Natural killer cell (primary cell): ENCODE measurements around the gene FAM120A. TPM values are rescaled to one million over a fixed set of nuclear protein-coding genes. Genes with fewer than 3 reads are reported as not detected.

Experiments used
- ATAC-seq, 3 donors: fragments of 150-1000 bp in 2 of 3; fragments of 200-7000 bp in 1 of 3; cut with Tn5 transposase; 1 replicate in 1 of 3; 2 replicates in 2 of 3; pipeline ENCODE4 v1.10.0; 2021; ENCODE audit warnings: mild to moderate bottlenecking in 2 of 3, moderate library complexity in 2 of 3
- DNase-seq, 2 donors: peaks; one replicate each; pipeline versions ENCODE4 v3.0.0 to v3.0.0-alpha.2; 2013 to 2021; ENCODE audit warnings: mixed read lengths in 1 of 2
- H3K27ac ChIP-seq: one replicate; pipeline ENCODE4 v1.5.1; 2013; ENCODE audit warnings: mild to moderate bottlenecking, low read length
- H3K27me3 ChIP-seq: one replicate; pipeline ENCODE4 v1.6.1; 2013; ENCODE audit warnings: low read length; ENCODE audit not compliant: control insufficient read depth, insufficient read depth
- H3K36me3 ChIP-seq: one replicate; pipeline ENCODE4 v1.6.1; 2013; ENCODE audit warnings: low read length; ENCODE audit not compliant: control insufficient read depth, insufficient read depth
- H3K4me1 ChIP-seq: one replicate; pipeline ENCODE4 v1.6.1; 2013; ENCODE audit warnings: low read length; ENCODE audit not compliant: control insufficient read depth, insufficient read depth
- H3K4me3 ChIP-seq: one replicate; pipeline ENCODE4 v1.5.1; 2013; ENCODE audit warnings: low read length
- H3K9me3 ChIP-seq: one replicate; pipeline ENCODE4 v1.6.1; 2013; ENCODE audit warnings: low read length; ENCODE audit not compliant: control insufficient read depth, insufficient read depth
- H3K27ac Mint-ChIP-seq, 2 donors: one replicate each; pipeline ENCODE4 v1.8.0; 2022; ENCODE audit warnings: mild to moderate bottlenecking in 2 of 2, mixed read lengths in 2 of 2, moderate library complexity in 1 of 2
- H3K27me3 Mint-ChIP-seq, 2 donors: one replicate each; pipeline ENCODE4 v1.8.0; 2022; ENCODE audit warnings: low read depth in 2 of 2, mixed read lengths in 2 of 2
- H3K36me3 Mint-ChIP-seq: one replicate; pipeline ENCODE4 v1.8.0; 2022; ENCODE audit warnings: mixed read lengths
- H3K4me1 Mint-ChIP-seq, 2 donors: one replicate each; pipeline ENCODE4 v1.8.0; 2022; ENCODE audit warnings: mixed read lengths in 2 of 2
- H3K4me3 Mint-ChIP-seq: one replicate; pipeline ENCODE4 v1.8.0; 2022; ENCODE audit warnings: mild to moderate bottlenecking, moderate library complexity, mixed read lengths
- H3K9me3 Mint-ChIP-seq, 2 donors: one replicate each; pipeline ENCODE4 v1.8.0; 2022; ENCODE audit warnings: mixed read lengths in 2 of 2
- CTCF ChIP-seq: fragments of 200-600 bp; IDR thresholded peaks from one replicate; pipeline ENCODE4 v1.8.0; 2022; ENCODE audit warnings: antibody characterized with exemption
- WGBS: methylation state at CpG from one replicate; pipeline ENCODE4 v1.1.7; 2013; ENCODE audit warnings: missing lambda C conversion rate; ENCODE audit not compliant: insufficient coverage; 5-methylcytosine and 5-hydroxymethylcytosine counted together
- intact Hi-C: fragments of 100-400 bp; cut with micrococcal nuclease; formaldehyde crosslinking; loops from one replicate; pipeline ENCODE4 v1.14.2; 2022
- total RNA-seq, 4 donors: library from RNA; stranded (reverse); fragments of 120-200 nt in 1 of 4; gene quantifications; one replicate each; pipeline versions ENCODE4 v1.2.3 to v1.2.4, GENCODE V29; 2013 to 2022

Gene FAM120A
- total RNA-seq, 3 donors from 2014 or later (not counting 1 experiment from before 2014, with no cell fraction given) = 87.7 to 96.1 (median 91.5) TPM

- no peak for TF ChIP-seq CTCF
- Mint-ChIP-seq H3K36me3 (no peaks in the 10 kb centered on the region), H3K27me3 (no peaks in the 10 kb centered on the region), H3K27ac (no peak overlapping the region), H3K4me1 (peaks cover 31 to 72% of the 10 kb centered on the region in 2 donors), H3K4me3 (no peak overlapping the region), H3K9me3 (no peaks in the 10 kb centered on the region)
- no peak for ATAC-seq
- Histone ChIP-seq H3K27ac (no peak overlapping the region), H3K9me3 (no peaks in the 10 kb centered on the region), H3K4me3 (no peak overlapping the region), H3K27me3 (no peaks in the 10 kb centered on the region), H3K4me1 (peaks cover 32% of the 10 kb centered on the region), H3K36me3 (no peaks in the 10 kb centered on the region)
- WGBS = over 99% methylated on average over 5 of the region's 5 CpGs
- intact Hi-C loops = no loop called here
- no peak for DNase-seq
These were observed 144.0 kb downstream of the FAM120A start for GRCh38 chr9:93595461-93595860.

GRCh38 chr9:93595861-93596365, 144.4 kb downstream of the FAM120A start:
- Histone ChIP-seq H3K36me3 (no peaks in the 10 kb centered on the region), H3K27me3 (no peaks in the 10 kb centered on the region), H3K27ac (no peak overlapping the region), H3K4me1 (peaks cover 35% of the 10 kb centered on the region), H3K9me3 (no peaks in the 10 kb centered on the region), H3K4me3 (no peak overlapping the region)
- no peaks in the 10 kb centered on the region for H3K9me3 Mint-ChIP-seq
- no peak for DNase-seq
- ATAC-seq = no peak
- no peak overlapping the region for H3K27ac Mint-ChIP-seq
- intact Hi-C loops = no loop called here
- no peak overlapping the region for H3K4me3 Mint-ChIP-seq
- H3K36me3 Mint-ChIP-seq = no peaks in the 10 kb centered on the region
- no peak for TF ChIP-seq CTCF
- peaks cover 36 to 72% of the 10 kb centered on the region in 2 donors for H3K4me1 Mint-ChIP-seq
- WGBS = 84% methylated on average over 5 of the region's 5 CpGs
- H3K27me3 Mint-ChIP-seq = no peaks in the 10 kb centered on the region

GRCh38 chr9:93596399-93596798, 144.9 kb downstream of the FAM120A start:
- Mint-ChIP-seq H3K36me3 (no peaks in the 10 kb centered on the region), H3K9me3 (no peaks in the 10 kb centered on the region), H3K27me3 (no peaks in the 10 kb centered on the region), H3K4me1 (peaks cover 40 to 72% of the 10 kb centered on the region in 2 donors), H3K4me3 (no peak overlapping the region), H3K27ac (no peak overlapping the region)
- 81% methylated on average over 4 of the region's 4 CpGs for WGBS
- Histone ChIP-seq H3K27ac (no peak overlapping the region), H3K9me3 (no peaks in the 10 kb centered on the region), H3K27me3 (no peaks in the 10 kb centered on the region), H3K36me3 (no peaks in the 10 kb centered on the region), H3K4me1 (peaks cover 40% of the 10 kb centered on the region), H3K4me3 (no peak overlapping the region)
- DNase-seq = no peak
- intact Hi-C loops = no loop called here
- no peak for TF ChIP-seq CTCF
- no peak for ATAC-seq

- ATAC-seq = no peak
- H3K9me3 Mint-ChIP-seq = no peaks in the 10 kb centered on the region
- H3K27me3 ChIP-seq = no peaks in the 10 kb centered on the region
- TF ChIP-seq CTCF = no peak
- H3K4me1 Mint-ChIP-seq = peaks cover 48 to 71% of the 10 kb centered on the region in 2 donors
- H3K4me1 ChIP-seq = peaks cover 45% of the 10 kb centered on the region
- no peaks in the 10 kb centered on the region for H3K36me3 Mint-ChIP-seq
- no peak overlapping the region for H3K27ac Mint-ChIP-seq
- no peak overlapping the region for H3K4me3 ChIP-seq
- H3K4me3 Mint-ChIP-seq = no peak overlapping the region
- intact Hi-C loops = no loop called here
- H3K9me3 ChIP-seq = no peaks in the 10 kb centered on the region
- H3K27me3 Mint-ChIP-seq = no peaks in the 10 kb centered on the region
- H3K27ac ChIP-seq = no peak overlapping the region
- no peak for DNase-seq
- 90% methylated on average over 6 of the region's 6 CpGs for WGBS
- H3K36me3 ChIP-seq = no peaks in the 10 kb centered on the region
These were observed 145.7 kb downstream of the FAM120A start for GRCh38 chr9:93597142-93597706.
